Measurements from ENCODE around the gene WASF2. TPM values are rescaled to one million over a fixed set of nuclear protein-coding genes. Genes with fewer than 3 reads are reported as not detected.
"Not testable (repeated sequence)": the region's sequence is repeated elsewhere in the genome, so short reads cannot be mapped to it uniquely, and the experiment has no call there.

WASF2 gene
- total RNA-seq, 1 donor from 2014 or later, result 25.3 TPM

DNA sequence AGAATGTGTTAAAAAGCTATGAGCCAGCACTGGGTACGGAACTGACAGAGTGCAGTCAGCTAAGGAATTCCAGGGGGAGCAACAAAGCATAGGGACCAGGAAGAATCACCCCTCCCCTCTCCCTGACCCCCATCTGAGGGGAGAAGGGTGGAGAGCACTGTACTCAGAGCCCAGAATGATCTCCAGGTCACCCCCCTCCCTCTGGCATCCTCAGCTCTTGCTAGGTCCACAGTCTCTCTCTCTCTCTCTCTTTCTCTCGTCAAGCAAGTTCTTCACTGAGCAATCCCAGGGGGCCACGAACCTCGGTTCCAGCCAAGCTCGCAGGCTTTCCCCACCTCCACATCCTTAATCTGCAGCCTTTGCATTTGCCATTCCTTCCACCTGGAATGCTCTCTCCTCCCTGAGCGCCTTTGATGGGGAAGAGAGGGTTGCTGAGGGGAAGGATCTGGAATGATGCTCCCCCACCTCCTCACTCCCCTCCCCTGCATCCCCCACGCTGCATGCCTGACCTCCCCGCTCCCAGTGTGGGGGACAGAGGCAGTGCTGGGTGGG is 6.7 kb upstream of the WASF2 start:
- DNase-seq (ENCODE audit: low spot score), result peak; percentile 70

DNA sequence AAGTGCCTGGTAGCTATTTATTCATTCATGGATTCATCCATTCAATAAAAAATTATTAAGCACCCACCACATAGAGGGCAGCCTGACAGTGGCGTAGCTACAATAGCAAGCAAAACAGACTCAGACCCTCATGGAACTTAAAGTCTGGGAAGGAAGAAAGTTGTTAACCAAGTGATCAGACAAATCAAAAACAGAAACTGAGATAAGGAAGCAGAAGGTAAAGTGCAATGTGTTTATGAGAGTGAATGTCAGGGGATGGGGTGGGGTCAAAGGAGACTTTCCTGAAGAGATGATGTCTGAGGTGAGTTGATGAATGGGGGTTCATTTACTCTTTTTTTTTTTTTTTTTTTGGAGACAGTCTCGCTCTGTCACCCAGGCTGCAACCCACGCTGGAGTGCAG is 2.8 kb upstream of the WASF2 start:
- DNase-seq (ENCODE audit: low spot score), result no peak

DNA sequence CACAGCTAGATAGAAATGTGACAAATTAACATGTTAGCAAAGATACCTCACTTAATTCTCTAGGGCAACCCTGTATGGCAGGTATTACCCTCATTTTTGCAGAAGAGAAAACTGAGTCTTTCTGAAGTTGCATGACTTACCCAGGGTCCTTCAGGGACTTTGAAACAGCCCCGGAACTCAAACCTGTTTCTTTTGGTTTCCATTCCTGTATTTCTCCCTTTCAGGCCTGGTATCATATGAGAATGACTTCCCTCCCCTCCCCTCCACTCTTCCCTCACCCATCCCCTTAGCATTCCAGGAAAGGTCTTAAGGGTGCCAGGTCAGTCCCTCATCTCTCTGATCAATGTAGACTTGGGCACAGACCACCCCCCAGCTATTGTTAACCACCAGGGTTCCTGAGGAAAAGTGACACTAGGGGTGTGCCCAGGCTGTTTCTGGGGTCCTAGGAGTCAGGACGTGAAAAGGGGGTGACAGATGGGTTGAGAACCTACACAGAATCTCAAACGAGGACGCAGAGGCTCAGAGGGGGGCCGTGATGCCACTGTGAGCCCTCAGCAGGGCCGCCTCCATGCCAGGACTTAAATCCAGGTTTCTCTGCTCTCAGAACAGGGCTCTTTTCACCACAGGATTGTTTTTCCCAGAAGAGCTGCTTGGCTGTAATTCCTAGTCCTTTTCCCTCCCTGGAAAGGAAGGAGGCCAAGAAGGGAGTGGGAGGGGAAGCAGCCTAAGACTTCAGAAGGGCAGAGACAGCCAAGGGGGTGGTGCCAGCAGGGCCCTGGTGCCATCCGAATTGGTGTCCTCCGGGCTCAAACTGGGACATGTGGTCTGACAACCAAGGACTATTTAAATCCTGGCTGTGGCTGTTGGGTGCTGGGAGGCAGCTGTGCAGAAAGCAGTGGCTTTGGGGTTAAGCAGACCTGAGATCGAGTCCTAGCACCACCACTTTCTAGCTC is 2.1 kb upstream of the WASF2 start:
- peak; percentile 90 for DNase-seq (ENCODE audit: low spot score)

DNA sequence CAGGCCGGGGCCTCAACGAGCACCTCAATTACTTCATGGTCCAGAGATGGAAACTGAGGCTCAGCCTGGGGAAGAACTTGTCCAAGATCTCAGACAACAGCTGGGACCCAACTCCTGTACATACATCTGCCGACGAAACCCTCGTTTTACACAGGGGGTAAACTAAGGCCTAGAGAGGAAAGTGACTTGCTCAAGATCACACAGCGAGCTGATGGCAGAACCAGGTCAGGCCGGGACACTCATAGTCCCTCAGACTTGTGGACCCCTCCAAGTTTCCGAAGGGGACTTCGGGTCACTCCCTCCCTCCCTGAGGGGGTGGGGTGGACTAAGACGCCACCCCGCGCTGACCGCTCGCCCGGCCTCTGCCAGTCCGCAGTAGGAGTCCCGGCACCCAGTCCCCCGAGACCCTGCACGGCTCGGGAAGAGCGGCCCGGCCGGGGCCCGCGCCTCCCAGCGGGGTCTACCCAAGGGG is 430 bp downstream of the WASF2 start:
- peak; percentile 35 for DNase-seq (ENCODE audit: low spot score)

- DNase-seq (ENCODE audit: low spot score), result peak; percentile 57
Measured at GRCh38 chr1:27487966-27488884, 1.7 kb downstream of the WASF2 start.

DNA sequence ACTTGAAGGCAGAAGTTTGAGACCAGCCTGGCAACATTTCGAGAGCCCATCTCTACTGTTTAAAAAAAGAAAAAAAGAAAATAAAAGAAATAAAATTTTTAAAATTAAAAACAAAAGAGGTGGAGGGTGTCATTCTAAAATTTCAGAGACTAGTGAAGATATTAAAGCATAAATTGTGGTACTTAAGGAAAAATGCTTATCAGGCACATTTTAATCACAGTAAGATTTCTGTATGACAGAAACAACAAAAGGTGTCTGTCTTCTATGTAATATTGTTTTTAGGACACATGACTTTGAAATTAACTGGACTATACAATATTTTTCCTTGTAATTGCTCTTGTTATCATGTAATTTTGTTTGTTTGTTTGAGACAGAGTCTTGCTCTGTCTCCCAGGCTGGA is 4.6 kb downstream of the WASF2 start:
- DNase-seq (ENCODE audit: low spot score), result no peak

DNA sequence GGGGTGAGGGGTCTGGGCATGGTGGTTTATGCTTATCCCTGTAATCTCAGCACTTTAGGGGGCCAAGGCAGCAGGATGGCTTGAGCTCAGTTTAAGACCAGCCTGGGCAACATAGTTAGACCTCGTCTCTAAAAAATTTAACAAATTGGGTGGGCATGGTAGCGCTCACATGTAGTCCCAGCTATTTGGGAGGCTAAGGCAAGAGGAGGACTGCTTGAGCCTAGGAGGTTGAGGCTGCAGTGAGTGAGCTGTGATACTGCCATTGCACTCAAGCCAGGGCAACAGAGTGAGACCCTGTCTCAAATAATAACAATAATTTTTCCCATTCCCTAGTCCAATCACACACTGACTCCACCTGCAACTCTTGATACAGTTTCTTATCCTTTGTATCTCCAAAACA is 6.3 kb downstream of the WASF2 start:
- DNase-seq (ENCODE audit: low spot score), result no peak

- peak; percentile 17 for DNase-seq (ENCODE audit: low spot score)
Measured at GRCh38 chr1:27481994-27482620, 7.9 kb downstream of the WASF2 start.

- DNase-seq (ENCODE audit: low spot score), result no peak
Measured at GRCh38 chr1:27478098-27478497, 11.9 kb downstream of the WASF2 start.

DNA sequence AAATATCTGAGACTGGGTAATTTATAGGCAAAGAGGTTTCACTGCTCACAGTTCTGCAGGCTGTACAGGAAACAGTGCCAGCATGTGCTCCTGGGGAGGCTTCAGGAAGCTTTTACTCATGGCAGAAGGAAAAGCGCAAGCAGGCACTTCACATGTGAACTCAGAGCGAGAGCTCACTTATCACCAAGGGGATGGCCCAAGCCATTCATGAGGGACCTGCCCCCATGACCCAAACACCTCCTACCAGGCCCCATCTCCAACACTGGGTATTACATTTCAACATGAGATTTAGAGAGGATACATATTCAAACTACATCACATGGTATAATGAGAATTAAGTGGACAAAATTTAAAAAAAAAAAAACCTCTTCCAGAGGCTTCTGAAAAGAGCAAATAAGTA is 13.7 kb downstream of the WASF2 start:
- no peak for DNase-seq (ENCODE audit: low spot score)

- no peak for DNase-seq (ENCODE audit: low spot score)
Measured at GRCh38 chr1:27475720-27476119, 14.2 kb downstream of the WASF2 start.

DNA sequence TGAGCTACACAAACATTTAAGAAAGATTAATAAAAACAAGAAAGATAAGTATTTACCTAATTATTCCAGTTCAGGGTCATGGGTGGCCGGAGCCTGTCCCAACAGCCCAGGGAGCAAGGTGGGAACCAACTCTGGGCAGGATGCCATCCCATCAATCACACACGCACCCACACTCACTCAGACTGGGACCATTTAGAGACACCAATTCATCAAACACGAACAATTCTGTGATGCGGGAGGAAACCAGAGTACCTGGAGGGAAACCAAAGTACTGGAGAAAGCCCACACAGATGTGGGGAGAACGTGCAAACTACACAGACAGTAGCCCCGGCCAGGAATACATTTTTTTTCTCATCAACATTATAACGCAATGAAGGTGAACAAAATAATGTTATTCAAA is 16.2 kb downstream of the WASF2 start:
- DNase-seq (ENCODE audit: low spot score), result no peak

GRCh38 chr1:27472098-27472497 is 17.9 kb downstream of the WASF2 start:
- not testable (repeated sequence) for DNase-seq (ENCODE audit: low spot score)

GRCh38 chr1:27471477-27471876 is 18.5 kb downstream of the WASF2 start:
- no peak for DNase-seq (ENCODE audit: low spot score)

DNA sequence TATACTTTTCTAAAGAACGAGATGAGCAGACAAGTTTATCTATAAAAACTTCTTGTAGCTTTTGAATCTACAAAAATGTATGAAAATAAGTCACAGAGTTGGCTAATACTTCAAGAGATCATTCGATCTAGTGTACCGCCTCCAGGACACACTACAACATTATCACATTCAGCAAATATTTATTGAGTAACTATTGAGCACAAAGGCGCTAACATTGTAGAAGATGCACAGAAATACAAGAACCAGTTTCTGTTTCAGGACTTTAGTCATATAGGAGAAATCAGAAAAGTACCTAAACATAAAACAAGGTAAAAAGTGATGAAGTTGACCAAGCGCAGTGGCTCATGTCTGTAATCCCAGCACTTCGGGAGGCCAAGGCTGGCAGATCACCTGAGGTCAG is 20.6 kb downstream of the WASF2 start:
- no peak for DNase-seq (ENCODE audit: low spot score)

DNA sequence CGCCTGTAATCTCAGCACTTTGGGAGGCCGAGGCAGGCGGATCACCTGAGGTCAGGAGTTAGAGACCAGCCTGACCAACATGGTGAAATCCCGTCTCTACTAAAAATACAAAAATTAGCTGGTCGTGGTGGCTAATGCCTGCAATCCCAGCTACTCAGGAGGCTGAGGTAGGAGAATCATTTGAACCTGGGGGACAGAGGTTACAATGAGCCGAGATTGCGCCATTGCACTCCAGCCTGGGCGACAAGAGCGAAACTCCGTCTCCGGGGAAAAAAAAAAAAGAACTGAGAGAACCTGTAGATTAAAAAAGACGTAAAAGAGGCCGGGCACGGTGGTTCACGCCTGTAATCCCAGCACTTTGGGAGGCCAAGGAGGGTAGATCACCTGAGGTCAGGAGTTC is 21.6 kb downstream of the WASF2 start:
- not testable (repeated sequence) for DNase-seq (ENCODE audit: low spot score)

DNA sequence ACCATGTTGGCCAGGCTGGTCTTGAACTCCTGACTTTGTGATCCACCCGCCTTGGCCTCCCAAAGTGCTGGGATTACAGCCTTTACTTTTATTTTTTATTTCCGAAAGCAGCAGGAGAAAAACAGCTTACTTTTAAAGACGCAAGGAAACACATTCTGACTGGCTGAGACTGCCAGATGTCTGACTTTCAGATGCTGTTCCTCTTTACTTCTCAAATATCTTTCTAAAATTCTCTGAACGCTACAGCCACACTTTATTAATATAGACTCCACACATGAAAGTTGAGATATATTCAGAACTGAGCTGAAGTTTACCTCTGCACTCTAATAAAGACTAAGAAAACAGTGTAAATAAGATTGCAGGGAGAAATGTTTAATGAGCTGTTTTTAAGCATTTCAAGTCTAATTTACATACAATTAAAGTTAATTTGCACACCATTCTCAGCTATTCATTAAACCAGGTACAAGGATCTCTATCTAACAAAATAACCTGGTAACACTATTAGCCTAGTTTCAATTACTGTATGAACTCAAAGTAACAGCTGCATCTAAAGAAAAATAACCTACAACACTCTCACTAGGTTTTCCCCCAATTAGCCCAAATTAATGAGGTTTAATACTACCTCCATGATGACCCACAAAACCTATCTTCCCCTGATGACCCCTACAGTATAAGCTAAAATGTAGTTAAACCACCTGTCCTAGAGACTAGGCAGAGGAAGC is 24.9 kb downstream of the WASF2 start:
- no peak for DNase-seq (ENCODE audit: low spot score)

- DNase-seq (ENCODE audit: low spot score), result not testable (repeated sequence)
Measured at GRCh38 chr1:27463916-27464315, 26.1 kb downstream of the WASF2 start.

GRCh38 chr1:27458521-27458920 is 31.4 kb downstream of the WASF2 start:
- not testable (repeated sequence) for DNase-seq (ENCODE audit: low spot score)

GRCh38 chr1:27455139-27455811 is 34.7 kb downstream of the WASF2 start:
- peak; percentile 70 for DNase-seq (ENCODE audit: low spot score)
